GM18858 (cell line): ENCODE results near the gene SOCS6.
"Not testable (repeated sequence)": the region's sequence is repeated elsewhere in the genome, so short reads cannot be mapped to it uniquely, and the experiment has no call there.

ENCODE experiments used
- ATAC-seq: cut with Tn5 transposase; IDR thresholded peaks from one replicate; pipeline ENCODE4 v1.9.1; 2021; ENCODE audit not compliant: unreplicated experiment

Gene SOCS6

GRCh38 chr18:70355620-70356385, 67.0 kb downstream of the SOCS6 start:
- ATAC-seq, result no peak

GRCh38 chr18:70358105-70358406, 69.2 kb downstream of the SOCS6 start:
- ATAC-seq, result peak; percentile 87

GRCh38 chr18:70359071-70359470, 70.2 kb downstream of the SOCS6 start:
- ATAC-seq, result no peak

GRCh38 chr18:70362258-70362657, 73.4 kb downstream of the SOCS6 start:
- no peak for ATAC-seq

GRCh38 chr18:70363861-70364260, 75.0 kb downstream of the SOCS6 start:
- ATAC-seq, result no peak

- no peak for ATAC-seq
These were observed 76.5 kb downstream of the SOCS6 start for GRCh38 chr18:70365361-70365760.

GRCh38 chr18:70366174-70366573, 77.3 kb downstream of the SOCS6 start:
- ATAC-seq, result no peak

- ATAC-seq, result no peak
These were observed 77.8 kb downstream of the SOCS6 start for GRCh38 chr18:70366670-70367069.

- ATAC-seq, result not testable (repeated sequence)
These were observed 78.5 kb downstream of the SOCS6 start for GRCh38 chr18:70367344-70367743.

GRCh38 chr18:70368903-70369302, 80.1 kb downstream of the SOCS6 start:
- ATAC-seq, result no peak

GRCh38 chr18:70370762-70371733, 82.2 kb downstream of the SOCS6 start:
- no peak for ATAC-seq

- ATAC-seq, result no peak
These were observed 83.1 kb downstream of the SOCS6 start for GRCh38 chr18:70371908-70372307.

- no peak for ATAC-seq
These were observed 83.7 kb downstream of the SOCS6 start for GRCh38 chr18:70372450-70373041.

GRCh38 chr18:70373042-70373519, 84.2 kb downstream of the SOCS6 start:
- ATAC-seq, result no peak

GRCh38 chr18:70374154-70374553, 85.3 kb downstream of the SOCS6 start:
- ATAC-seq, result no peak

GRCh38 chr18:70376137-70376913, 87.5 kb downstream of the SOCS6 start:
- ATAC-seq, result no peak

- ATAC-seq, result no peak
These were observed 88.0 kb downstream of the SOCS6 start for GRCh38 chr18:70376914-70377258.

- ATAC-seq, result no peak
These were observed 88.5 kb downstream of the SOCS6 start for GRCh38 chr18:70377317-70377799.

- no peak for ATAC-seq
These were observed 89.2 kb downstream of the SOCS6 start for GRCh38 chr18:70377857-70378701.
